Left ventricle myocardium inferior (tissue), 1 donor: ENCODE measurements around the gene MROH9. TPM values are rescaled to one million over a fixed set of nuclear protein-coding genes. Genes with fewer than 3 reads are reported as not detected.

ENCODE experiments used
- DNase-seq: peaks from one replicate; pipeline ENCODE4 v3.0.0-alpha.2; 2020
- H3K27ac ChIP-seq: fragments of 200-600 bp; replicated peaks from 2 replicates; pipeline ENCODE4 v1.8.0; 2021
- H3K27me3 ChIP-seq: fragments of 200-600 bp; 2 replicates; pipeline ENCODE4 v1.8.0; 2021; ENCODE audit warnings: low read depth
- H3K36me3 ChIP-seq: fragments of 200-600 bp; 2 replicates; pipeline ENCODE4 v1.8.0; 2021
- H3K4me1 ChIP-seq: fragments of 200-600 bp; 2 replicates; pipeline ENCODE4 v1.8.0; 2021
- H3K4me3 ChIP-seq: fragments of 200-600 bp; 2 replicates; pipeline ENCODE4 v1.8.0; 2021; ENCODE audit warnings: mild to moderate bottlenecking, moderate library complexity
- H3K9me3 ChIP-seq: fragments of 200-600 bp; replicated peaks from 2 replicates; pipeline ENCODE4 v1.8.0; 2021
- CTCF ChIP-seq: fragments of 200-600 bp; IDR thresholded peaks from 2 replicates; pipeline ENCODE4 v1.8.0; 2021; ENCODE audit warnings: antibody characterized with exemption, mild to moderate bottlenecking, borderline replicate concordance
- intact Hi-C: fragments of 100-400 bp; cut with micrococcal nuclease; formaldehyde crosslinking; loops from one replicate; pipeline ENCODE4 v1.11.0; 2022
- total RNA-seq: library from RNA; stranded (reverse); fragmentation: NEBNext Ultra II Directional; extraction: Animal tissue kit (Norgen Biotek cat#: 25700); gene quantifications from one replicate; pipeline ENCODE4 v1.2.1, GENCODE V29; 2021
- donor health status: DM: no; HTN: yes; CAD: no; lungs with severe emphysema.

Gene MROH9
- total RNA-seq, 1 donor from 2014 or later: not detected

- no peak overlapping the region for H3K27ac ChIP-seq
- no peak for TF ChIP-seq CTCF
- H3K4me3 ChIP-seq: no peak overlapping the region
- peaks cover 1% of the 10 kb centered on the region for H3K9me3 ChIP-seq
- no peaks in the 10 kb centered on the region for H3K4me1 ChIP-seq
- no peaks in the 10 kb centered on the region for H3K27me3 ChIP-seq
- DNase-seq: no peak
- intact Hi-C loops: no loop called here
- no peaks in the 10 kb centered on the region for H3K36me3 ChIP-seq
Observed at GRCh38 chr1:170970256-170970655, 34.9 kb downstream of the MROH9 start.

GRCh38 chr1:170978371-170978910 lies 43.1 kb downstream of the MROH9 start:
- no peaks in the 10 kb centered on the region for H3K36me3 ChIP-seq
- H3K27ac ChIP-seq: no peak overlapping the region
- H3K9me3 ChIP-seq: peaks cover 24% of the 10 kb centered on the region
- intact Hi-C loops: no loop called here
- DNase-seq: no peak
- no peaks in the 10 kb centered on the region for H3K4me1 ChIP-seq
- TF ChIP-seq CTCF: no peak
- H3K4me3 ChIP-seq: no peak overlapping the region
- H3K27me3 ChIP-seq: no peaks in the 10 kb centered on the region

- intact Hi-C loops: no loop called here
- no peaks in the 10 kb centered on the region for H3K27me3 ChIP-seq
- no peaks in the 10 kb centered on the region for H3K36me3 ChIP-seq
- H3K4me1 ChIP-seq: no peaks in the 10 kb centered on the region
- H3K4me3 ChIP-seq: no peak overlapping the region
- H3K27ac ChIP-seq: no peak overlapping the region
- no peak for DNase-seq
- TF ChIP-seq CTCF: no peak
- H3K9me3 ChIP-seq: peaks cover under 1% of the 10 kb centered on the region
Observed at GRCh38 chr1:170985406-170985805, 50.1 kb downstream of the MROH9 start.

- TF ChIP-seq CTCF: no peak
- Histone ChIP-seq H3K27ac (no peak overlapping the region), H3K36me3 (no peaks in the 10 kb centered on the region), H3K4me1 (no peaks in the 10 kb centered on the region), H3K4me3 (no peak overlapping the region), H3K9me3 (no peaks in the 10 kb centered on the region), H3K27me3 (no peaks in the 10 kb centered on the region)
- DNase-seq: no peak
- intact Hi-C loops: no loop called here
Observed at GRCh38 chr1:170986901-170987300, 51.6 kb downstream of the MROH9 start.

- TF ChIP-seq CTCF: no peak
- Histone ChIP-seq H3K4me1 (no peaks in the 10 kb centered on the region), H3K4me3 (no peak overlapping the region), H3K27me3 (no peaks in the 10 kb centered on the region), H3K9me3 (no peaks in the 10 kb centered on the region), H3K27ac (no peak overlapping the region), H3K36me3 (no peaks in the 10 kb centered on the region)
- DNase-seq: no peak
- intact Hi-C loops: no loop called here
Observed at GRCh38 chr1:170987424-170987823, 52.1 kb downstream of the MROH9 start.
